ENCODE results near the gene ABLIM3.

Gene ABLIM3

GRCh38 chr5:149211566-149211965 is 70.3 kb downstream of the ABLIM3 start:
- no peak overlapping the region for H3K4me3 ChIP-seq (ENCODE audit: low read depth, low read length)
- TF ChIP-seq CTCF (IDR thresholded peaks at IDR 0.05; ENCODE audit: control insufficient read depth, extremely low read depth, insufficient read depth), result no peak
- no peak for DNase-seq (ENCODE audit: low read depth)

- TF ChIP-seq CTCF (IDR thresholded peaks at IDR 0.05; ENCODE audit: control insufficient read depth, extremely low read depth, insufficient read depth), result no peak
- DNase-seq (ENCODE audit: low read depth), result no peak
- no peak overlapping the region for H3K4me3 ChIP-seq (ENCODE audit: low read depth, low read length)
Measured at GRCh38 chr5:149212198-149212951, 71.1 kb downstream of the ABLIM3 start.

- no peak for TF ChIP-seq CTCF (IDR thresholded peaks at IDR 0.05; ENCODE audit: control insufficient read depth, extremely low read depth, insufficient read depth)
- no peak overlapping the region for H3K4me3 ChIP-seq (ENCODE audit: low read depth, low read length)
- no peak for DNase-seq (ENCODE audit: low read depth)
Measured at GRCh38 chr5:149213264-149213880, 72.1 kb downstream of the ABLIM3 start.

GRCh38 chr5:149215478-149216090 is 74.3 kb downstream of the ABLIM3 start:
- no peak for DNase-seq (ENCODE audit: low read depth)
- no peak for TF ChIP-seq CTCF (IDR thresholded peaks at IDR 0.05; ENCODE audit: control insufficient read depth, extremely low read depth, insufficient read depth)
- no peak overlapping the region for H3K4me3 ChIP-seq (ENCODE audit: low read depth, low read length)

GRCh38 chr5:149216496-149216895 is 75.2 kb downstream of the ABLIM3 start:
- TF ChIP-seq CTCF (IDR thresholded peaks at IDR 0.05; ENCODE audit: control insufficient read depth, extremely low read depth, insufficient read depth), result no peak
- no peak overlapping the region for H3K4me3 ChIP-seq (ENCODE audit: low read depth, low read length)

GRCh38 chr5:149217096-149217802 is 76.0 kb downstream of the ABLIM3 start:
- H3K4me3 ChIP-seq (ENCODE audit: low read depth, low read length), result no peak overlapping the region
- DNase-seq (ENCODE audit: low read depth), result no peak
- TF ChIP-seq CTCF (IDR thresholded peaks at IDR 0.05; ENCODE audit: control insufficient read depth, extremely low read depth, insufficient read depth), result no peak

More at GRCh38 chr5:149216496-149216895, 75.2 kb downstream of the ABLIM3 start:
- DNase-seq (ENCODE audit: low read depth), result no peak
